ENCODE data around the gene ITIH3. TPM values are rescaled to one million over a fixed set of nuclear protein-coding genes. Genes with fewer than 3 reads are reported as not detected.

Gene ITIH3
- total and polyA plus RNA-seq, 2 of the 8 experiments (the other 6 are each of a cell fraction or from before 2014, with no cell fraction given): not detected

DNA sequence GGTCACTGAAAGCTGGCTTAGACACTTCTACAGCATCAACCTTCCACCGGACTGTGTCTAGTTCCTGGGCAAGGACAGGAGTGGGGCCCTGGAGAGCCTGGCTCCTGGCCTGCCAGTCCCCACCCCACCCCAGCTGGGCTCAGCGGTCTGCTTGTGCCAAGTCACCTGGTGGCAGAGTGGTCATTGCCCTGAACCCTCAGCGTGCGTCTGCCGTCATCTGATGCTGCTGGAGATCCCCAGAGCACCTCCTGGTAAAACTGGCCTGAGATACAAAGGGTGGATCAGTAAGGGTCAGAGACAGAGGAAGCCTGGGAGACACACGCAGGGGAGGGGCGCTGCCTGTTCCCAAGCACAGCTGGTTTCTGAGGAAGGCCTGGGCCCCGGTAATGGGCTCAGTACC lies 19.2 kb downstream of the ITIH3 start:
- Histone ChIP-seq H2BK15ac (ENCODE audit: low read length) (no peak overlapping the region), H3K79me2 (ENCODE audit: control insufficient read depth in 1 of 2, insufficient read depth in 2 of 2, low read length in 2 of 2) (no peaks in the 10 kb centered on the region), H3K23me2 (ENCODE audit: low read depth, low read length) (peaks cover 5% of the 10 kb centered on the region; the same call in 1 of the 2 replicates), H2BK20ac (ENCODE audit: low read length) (no peak overlapping the region), H3K79me1 (ENCODE audit: low read depth, low read length) (no peaks in the 10 kb centered on the region), H3K18ac (ENCODE audit: extremely low read depth, low read length) (no peak overlapping the region), H2BK12ac (ENCODE audit: low read depth, low read length) (no peak overlapping the region), H2AFZ (ENCODE audit: low read length) (no peak overlapping the region), H2AK5ac (ENCODE audit: low read depth, low read length) (no peak overlapping the region), H3K9ac (replicated peaks in 1 of 4; ENCODE audit: extremely low read depth in 1 of 4, low read depth in 3 of 4, low read length in 3 of 4) (no peak overlapping the region), H3K4me3 (ENCODE audit: extremely low read depth in 1 of 4, insufficient read depth in 2 of 4, low read depth in 3 of 4, low read length in 4 of 4) (no peak overlapping the region), H3K27me3 (replicated peaks in 1 of 4; ENCODE audit: control insufficient read depth in 3 of 4, extremely low read depth in 1 of 4, insufficient read depth in 3 of 4, low read length in 3 of 4) (no peaks in the 10 kb centered on the region; a peak in 1 of 7 replicates), H3K9me3 (ENCODE audit: insufficient read depth in 2 of 2, low read depth in 1 of 2, low read length in 1 of 2) (no peaks in the 10 kb centered on the region), H4K91ac (replicated peaks; ENCODE audit: insufficient read length, low read length) (no peak overlapping the region), H3K4me2 (ENCODE audit: insufficient read depth in 1 of 2, low read depth in 2 of 2, low read length in 2 of 2) (no peak overlapping the region), H3K23ac (ENCODE audit: insufficient read length) (no peak overlapping the region), H3K4me1 (replicated peaks in 1 of 4; ENCODE audit: control insufficient read depth in 3 of 4, insufficient read depth in 4 of 4, low read length in 3 of 4) (no peaks in the 10 kb centered on the region; a peak in 1 of 7 replicates), H3K14ac (ENCODE audit: insufficient read length) (no peak overlapping the region), H4K8ac (ENCODE audit: extremely low read depth, insufficient read depth, low read length) (no peak overlapping the region), H4K20me1 (replicated peaks in 1 of 2; ENCODE audit: control insufficient read depth in 1 of 2, insufficient read depth in 2 of 2, low read length in 2 of 2) (no peaks in the 10 kb centered on the region), H3K36me3 (ENCODE audit: control insufficient read depth in 2 of 4, insufficient read depth in 4 of 4, low read length in 3 of 4) (no peaks in the 10 kb centered on the region), H2BK5ac (ENCODE audit: low read depth, low read length) (no peak overlapping the region), H3K4ac (replicated peaks; ENCODE audit: insufficient read length, low read depth, low read length) (no peak overlapping the region), H3K27ac (ENCODE audit: low read depth, low read length) (no peak overlapping the region), H2BK120ac (replicated peaks; ENCODE audit: low read depth, low read length) (no peak overlapping the region), H4K5ac (ENCODE audit: insufficient read length, low read depth, low read length) (no peak overlapping the region), H3K56ac (replicated peaks; ENCODE audit: insufficient read length, low read depth, low read length) (no peak overlapping the region)
- POLR2A ChIA-PET (ENCODE audit: partially characterized antibody): no interaction called here
- FAIRE-seq: no peak
- DNase-seq (ENCODE audit: low read depth in 1 of 2, low spot score in 2 of 2): no peak
- CTCF ChIA-PET (ENCODE audit: partially characterized antibody): interaction anchor here (1.1 to 7.5 kb wide), 4 partner anchors 13 to 36 kb away, joined by 3 to 86 read pairs (median 26); no protein-coding TSS in a partner anchor
- 94% methylated on average over 7 of the region's 8 CpGs; no CpG with 5 or more reads in 1 of the 2 experiments for WGBS, 2 experiments (ENCODE audit: extremely low coverage in 1 of 2, insufficient coverage in 1 of 2, insufficient read length in 1 of 2, insufficient replicate concordance in 2 of 2, low coverage in 1 of 2, low lambda C conversion rate in 2 of 2, missing lambda C conversion rate in 1 of 2)
- TF ChIP-seq TBP (IDR thresholded peaks at IDR 0.05; ENCODE audit: low read depth, low read length) (no peak), CBX5 (IDR thresholded peaks at IDR 0.05; ENCODE audit: low read depth, low read length) (no peak)
